Measurements from ENCODE around the gene SSH3.

SSH3 gene

GRCh38 chr11:67268962-67269268 lies 34.4 kb upstream of the SSH3 start:
- no peak for DNase-seq

DNA sequence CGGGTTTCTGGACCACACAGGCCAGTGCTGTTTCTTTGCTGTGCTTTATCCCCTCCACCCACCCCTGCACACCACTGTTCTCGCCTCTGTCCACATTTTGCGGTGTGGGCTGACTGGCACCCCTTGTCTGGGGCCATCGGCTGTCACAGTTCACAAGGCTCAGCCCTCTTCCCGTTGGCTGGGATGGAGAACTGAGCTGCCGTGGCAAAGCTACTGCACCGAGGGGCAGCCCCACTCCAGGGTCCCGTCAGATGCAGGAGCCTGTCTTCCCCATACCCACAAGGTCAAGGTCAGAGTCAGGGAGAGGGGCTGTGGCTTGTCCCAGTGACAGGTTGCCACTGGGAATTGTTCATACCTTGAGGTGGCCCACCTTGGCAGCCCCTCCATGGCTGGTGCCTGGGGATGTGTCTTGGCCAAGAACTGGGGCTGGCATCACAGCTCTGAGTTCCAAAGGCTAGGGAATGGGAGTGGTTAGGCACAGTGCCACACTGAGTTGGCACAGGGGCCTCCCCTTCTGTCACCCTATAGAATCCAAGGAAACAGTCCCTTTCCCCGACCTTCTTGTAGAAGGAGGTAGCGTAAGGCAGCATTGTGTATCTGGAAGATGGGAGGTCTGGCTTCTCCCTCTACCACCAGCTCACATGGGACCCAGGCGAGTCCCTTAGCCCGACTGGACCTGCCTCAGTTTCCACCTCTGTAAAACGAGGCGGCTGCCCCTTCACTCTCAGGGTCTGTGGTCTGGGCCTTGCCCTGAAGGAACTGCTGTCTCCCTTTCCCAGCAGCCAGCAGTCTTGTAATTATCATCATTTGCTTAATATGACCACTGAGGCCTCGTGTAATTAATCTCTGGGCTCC lies 33.7 kb upstream of the SSH3 start:
- DNase-seq, result no peak

DNA sequence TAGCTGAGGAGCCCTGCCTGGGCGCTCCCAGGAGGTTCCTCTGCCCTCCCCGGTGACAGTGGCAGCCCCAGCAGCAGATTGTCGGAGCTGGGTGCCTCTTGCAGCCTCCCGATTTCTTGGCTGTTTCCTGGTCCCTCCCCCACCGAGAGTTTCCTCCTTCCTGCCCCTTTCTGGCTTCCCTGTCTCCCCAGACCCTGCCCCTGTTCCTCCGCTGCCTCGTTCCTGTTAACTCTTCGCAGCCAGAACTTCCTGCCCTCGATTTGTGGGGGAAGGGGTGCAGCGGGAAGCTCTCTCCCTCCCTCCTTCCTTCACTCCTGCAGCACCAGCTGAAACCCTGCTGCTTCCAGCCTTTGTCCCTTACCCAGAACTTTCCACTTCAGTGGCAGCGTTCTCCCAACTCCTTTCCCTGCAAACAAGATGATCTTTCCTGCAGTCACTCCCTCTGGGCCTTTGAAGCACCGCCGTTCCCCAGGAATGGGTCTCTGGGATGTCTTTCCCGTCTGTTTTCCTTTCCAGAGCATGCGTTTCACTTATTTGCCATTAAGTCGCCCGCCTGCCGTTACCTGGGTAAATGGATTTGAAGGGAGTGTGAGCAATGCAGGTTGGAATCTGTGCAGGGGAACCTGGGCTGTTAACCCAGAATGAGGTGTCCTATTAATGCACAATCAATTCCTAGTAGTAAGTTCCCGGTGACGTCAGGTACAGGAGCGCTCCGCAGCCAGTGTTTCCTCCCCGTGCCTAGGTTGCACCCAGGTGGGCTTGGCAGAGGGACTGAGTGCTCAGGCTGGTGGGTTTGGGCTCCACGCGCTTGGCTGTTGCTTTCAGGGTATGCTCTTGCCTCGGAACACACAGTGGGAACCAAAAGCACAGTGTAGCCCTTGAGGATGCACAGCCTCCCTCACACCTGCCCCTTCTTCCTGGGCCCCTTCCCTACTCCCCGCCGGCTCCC lies 32.8 kb upstream of the SSH3 start:
- peak; percentile 32 for DNase-seq

DNA sequence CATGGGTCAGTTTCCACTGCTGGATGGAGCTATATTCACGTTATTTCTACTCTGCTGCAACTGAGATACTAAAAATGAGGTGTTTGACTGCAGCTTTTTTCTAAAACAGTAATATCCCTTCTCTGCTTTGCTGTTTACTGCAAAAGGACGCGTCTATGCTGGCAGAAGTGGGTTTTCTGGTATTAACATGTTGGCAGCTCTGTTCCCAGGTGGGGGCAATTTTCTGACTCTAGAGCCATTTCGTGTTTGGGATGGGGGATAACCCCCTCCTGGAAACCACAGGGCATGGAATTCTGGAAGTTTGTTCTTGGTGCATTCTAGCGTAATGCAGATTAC lies 32.2 kb upstream of the SSH3 start:
- no peak for DNase-seq

DNA sequence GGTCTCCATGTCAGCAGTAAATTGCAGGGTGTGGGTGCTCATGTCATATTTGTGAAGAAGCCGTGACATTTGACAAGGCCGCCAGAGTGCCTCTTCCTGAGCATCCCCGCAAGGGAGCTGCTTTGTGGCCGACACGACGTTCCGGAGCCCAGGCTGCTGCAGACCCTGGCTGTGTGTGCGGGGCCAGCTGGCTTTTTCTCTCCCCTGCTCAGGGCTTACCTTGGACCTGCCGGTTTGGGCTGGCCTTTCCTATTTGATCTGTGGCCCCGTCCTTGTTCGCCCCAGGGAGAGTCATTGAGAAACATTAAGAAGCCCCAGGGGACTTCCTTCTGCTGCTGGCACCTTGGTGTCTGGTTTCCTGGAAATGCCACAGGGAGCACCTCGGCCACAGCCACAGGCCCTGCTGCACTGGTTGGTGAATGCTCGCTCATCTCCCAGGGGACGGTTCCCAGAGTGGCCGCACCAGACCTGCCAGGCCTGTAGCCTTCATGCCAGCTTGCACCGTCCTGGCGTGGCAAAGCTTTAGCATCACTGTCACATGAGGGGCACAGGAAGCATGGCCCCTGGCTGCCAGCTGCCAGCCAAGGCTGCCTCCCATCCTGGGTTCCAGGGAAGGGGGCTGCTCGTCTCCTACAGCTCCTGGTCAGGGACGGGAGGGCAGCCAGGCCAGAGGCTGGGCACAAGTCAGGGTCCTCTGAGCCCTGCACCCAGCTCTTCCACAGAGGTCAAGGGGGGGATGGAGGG lies 31.6 kb upstream of the SSH3 start:
- no peak for DNase-seq

- no peak for DNase-seq
Observed at GRCh38 chr11:67272327-67273259, 30.7 kb upstream of the SSH3 start.

DNA sequence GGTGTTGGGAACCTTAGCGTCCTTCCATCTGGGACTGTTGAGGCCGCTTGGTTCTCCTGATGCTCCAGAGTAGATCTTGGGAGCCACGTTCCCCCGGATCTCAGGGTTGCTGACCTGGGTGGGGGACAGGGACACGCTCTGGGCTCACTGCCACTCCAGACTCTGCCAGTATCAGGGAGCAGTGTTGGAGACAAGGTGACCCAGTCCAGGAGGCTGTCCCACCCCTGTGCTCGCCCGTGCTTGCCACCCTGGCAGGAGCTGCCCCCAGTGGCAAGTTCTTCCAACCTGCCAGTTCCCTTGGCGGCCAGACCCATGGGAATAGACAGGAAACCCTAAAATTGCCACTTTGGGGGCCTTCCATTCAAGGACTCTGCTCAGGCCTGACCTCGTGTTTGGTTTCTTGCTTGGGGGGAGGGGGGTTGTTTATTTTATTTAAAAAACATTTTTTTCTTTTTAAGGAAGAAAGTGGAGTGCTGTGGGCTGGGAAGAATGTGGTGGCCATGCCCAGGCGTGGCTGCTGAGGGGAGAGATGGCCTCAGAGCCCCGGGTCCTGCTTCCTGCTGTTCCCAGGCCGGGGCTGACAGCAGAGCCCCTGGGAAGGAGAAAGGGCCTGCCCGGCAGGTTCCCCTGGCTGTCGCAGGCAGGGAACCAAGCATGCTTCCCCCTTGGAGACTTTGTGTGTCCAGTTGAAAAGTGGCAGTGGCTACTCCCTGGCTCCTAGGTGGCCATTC lies 29.9 kb upstream of the SSH3 start:
- DNase-seq, result no peak

GRCh38 chr11:67274768-67275605 lies 28.3 kb upstream of the SSH3 start:
- DNase-seq, result no peak

DNA sequence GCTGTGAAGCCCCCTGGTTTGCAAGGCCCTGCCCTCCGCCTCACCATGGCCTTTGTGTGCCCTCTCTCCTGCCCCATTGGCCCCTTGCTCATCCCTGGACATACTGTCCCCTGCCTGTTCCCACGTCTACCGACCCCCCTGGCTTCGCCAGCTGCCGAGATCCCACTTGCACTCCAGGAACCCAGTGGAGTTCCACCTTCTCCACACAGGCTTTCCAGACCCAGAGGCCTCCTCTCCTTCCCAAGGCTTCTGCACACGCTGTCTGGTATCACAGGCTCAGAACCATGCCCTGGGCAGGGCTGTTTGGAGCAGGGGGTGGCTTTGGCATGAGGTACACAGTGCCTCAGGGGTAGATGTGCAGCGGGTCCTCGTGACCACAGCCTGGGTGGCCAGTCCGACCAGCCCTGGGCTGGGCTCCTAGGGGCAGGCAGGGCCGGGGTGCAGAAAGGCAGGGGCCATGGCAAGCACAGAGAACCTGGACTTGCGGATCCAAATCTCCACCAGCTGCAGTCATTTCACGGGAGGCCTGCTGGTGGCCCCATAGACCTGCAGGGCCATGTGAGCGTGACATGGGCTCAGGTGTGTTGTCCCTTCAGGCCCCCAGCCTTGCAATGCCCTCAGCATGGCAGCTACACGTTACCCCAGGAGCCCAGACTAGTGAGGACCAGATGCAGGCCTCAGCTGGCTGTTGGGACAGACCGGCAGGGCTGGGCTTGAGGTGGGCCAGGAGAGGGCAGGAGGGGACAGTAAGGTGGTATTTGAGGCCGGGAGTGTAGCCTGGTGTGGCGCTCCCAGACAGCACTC lies 27.5 kb upstream of the SSH3 start:
- DNase-seq, result no peak

DNA sequence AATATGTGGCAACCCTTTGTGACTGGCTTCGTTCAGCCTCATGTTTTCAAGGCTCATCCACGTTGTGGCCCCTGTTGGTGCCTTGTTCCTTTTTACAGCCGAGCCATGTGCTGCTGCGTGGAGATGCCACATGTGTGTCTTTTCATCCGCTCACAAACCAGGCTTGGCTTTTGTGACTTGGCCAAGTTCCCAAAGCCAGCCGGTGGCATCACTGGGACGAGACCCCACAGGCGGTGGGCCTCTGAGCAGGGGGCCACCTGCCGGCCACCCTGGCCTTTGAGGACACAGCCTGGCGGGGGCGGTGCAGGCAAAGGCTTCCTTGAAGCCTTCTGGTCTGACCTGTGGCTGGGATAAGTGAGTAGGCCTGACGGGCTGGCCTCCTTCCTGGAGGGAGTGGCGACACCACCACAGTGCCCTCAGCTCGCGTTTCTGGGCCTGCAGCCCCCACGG lies 26.5 kb upstream of the SSH3 start:
- peak; percentile 84 for DNase-seq

GRCh38 chr11:67277231-67277961 lies 25.9 kb upstream of the SSH3 start:
- DNase-seq, result peak; percentile 86

GRCh38 chr11:67278135-67278938 lies 25.0 kb upstream of the SSH3 start:
- no peak for DNase-seq

DNA sequence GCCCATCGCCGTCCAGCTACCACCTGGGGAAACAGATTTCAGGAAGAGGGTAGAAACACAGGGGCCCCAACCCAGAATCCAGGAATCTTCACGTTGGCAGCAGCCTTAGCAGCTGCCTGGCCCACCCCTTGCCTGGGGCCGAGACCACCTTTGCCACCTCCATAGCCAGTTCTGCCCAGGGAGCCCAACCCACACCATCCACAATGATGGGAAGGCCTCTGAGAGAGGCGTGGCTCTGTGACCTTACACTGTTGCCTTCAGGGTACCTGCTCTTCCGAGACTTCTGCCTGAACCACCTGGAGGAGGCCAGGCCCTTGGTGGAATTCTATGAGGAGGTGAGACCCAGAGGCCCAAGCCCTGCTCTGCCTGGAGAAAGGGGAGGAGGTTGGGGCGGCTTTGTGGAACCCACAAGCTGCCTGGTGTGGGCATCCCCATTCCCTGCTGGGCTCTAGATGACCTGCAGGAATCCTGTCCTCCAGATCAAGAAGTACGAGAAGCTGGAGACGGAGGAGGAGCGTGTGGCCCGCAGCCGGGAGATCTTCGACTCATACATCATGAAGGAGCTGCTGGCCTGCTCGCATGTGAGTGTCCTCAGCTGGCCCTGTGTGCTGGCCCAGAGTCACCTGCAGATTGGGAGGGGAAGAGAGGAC lies 24.3 kb upstream of the SSH3 start:
- no peak for DNase-seq

DNA sequence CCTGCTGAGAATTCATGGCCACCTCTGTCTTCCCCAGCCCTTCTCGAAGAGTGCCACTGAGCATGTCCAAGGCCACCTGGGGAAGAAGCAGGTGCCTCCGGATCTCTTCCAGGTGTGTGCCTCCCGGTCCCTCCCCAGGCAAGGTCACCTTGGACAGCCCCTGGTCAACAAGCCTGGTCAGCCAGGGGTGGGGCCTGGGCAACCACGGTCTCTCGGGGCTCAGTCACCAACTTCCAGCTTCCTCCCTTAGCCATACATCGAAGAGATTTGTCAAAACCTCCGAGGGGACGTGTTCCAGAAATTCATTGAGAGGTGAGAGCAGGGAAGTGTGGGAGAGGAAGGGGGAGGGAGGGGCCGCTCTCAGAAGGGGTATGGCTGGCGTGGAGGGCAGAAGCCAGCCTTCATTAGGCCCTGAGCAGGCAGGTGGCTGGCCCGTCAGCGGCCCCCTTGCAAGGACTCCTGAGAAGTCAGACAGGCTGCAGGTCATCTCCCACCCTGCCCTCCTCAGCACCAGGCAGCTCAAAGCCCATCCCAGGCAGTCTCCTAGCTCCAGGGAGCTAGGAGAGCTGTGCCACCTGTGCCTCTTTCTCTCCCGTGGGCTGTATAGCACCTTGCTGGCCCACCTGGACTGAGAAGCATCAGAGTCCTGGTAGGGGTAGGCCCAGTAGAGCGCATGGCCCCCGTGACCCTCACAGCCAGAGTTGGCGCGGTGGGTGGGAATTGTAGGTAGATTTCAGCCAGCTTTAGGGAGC lies 23.6 kb upstream of the SSH3 start:
- DNase-seq, result no peak

- DNase-seq, result no peak
Observed at GRCh38 chr11:67280341-67280787, 23.0 kb upstream of the SSH3 start.

- no peak for DNase-seq
Observed at GRCh38 chr11:67280788-67281551, 22.4 kb upstream of the SSH3 start.

Measured in SIG-M5 (cell line).